ENCODE data around the gene CTDSP1. TPM values are rescaled to one million over a fixed set of nuclear protein-coding genes. Genes with fewer than 3 reads are reported as not detected.

Gene CTDSP1
- total and polyA plus RNA-seq, 4 donors, result 38.3 to 76.5 (median 56.6) TPM

DNA sequence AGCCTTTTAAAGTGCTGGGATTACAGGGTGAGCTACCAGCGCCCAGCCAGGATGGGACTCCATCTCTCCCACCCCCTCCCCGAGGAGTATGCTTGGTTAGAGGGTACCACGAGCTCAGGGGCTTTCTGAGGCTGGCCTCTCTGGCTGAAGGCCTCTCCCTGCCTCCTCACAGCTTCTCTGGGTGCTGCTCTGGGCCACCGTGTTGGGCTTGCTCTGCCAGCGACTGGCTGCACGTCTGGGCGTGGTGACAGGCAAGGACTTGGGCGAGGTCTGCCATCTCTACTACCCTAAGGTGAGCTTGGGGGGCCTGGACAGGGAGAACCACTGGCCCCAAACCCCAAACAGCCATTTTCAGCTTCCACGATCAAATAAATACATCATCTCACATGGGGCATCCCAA is 14.7 kb upstream of the CTDSP1 start:
- TF ChIP-seq YY1 (IDR thresholded peaks at IDR 0.05) (no peak), JUND (IDR thresholded peaks at IDR 0.05) (no peak), FOXA1 (IDR thresholded peaks at IDR 0.05) (no peak), RAD21 (IDR thresholded peaks at IDR 0.05) (no peak), RXRA (IDR thresholded peaks at IDR 0.05) (no peak), FOXA2 (IDR thresholded peaks at IDR 0.05) (no peak), NR2F2 (IDR thresholded peaks at IDR 0.05) (no peak), HNF4A (conservative IDR thresholded peaks at IDR 0.05) (no peak), SP1 (IDR thresholded peaks at IDR 0.05) (no peak), TAF1 (conservative IDR thresholded peaks at IDR 0.05) (no peak), HNF4G (IDR thresholded peaks at IDR 0.05) (no peak), EGR1 (IDR thresholded peaks at IDR 0.05; ENCODE audit: low read depth in 2 of 2) (no peak), GABPA (IDR thresholded peaks at IDR 0.05 in 1 of 2, conservative IDR thresholded peaks at IDR 0.05 in 1 of 2) (no peak)
- TF ChIP-seq, protein P1, sequence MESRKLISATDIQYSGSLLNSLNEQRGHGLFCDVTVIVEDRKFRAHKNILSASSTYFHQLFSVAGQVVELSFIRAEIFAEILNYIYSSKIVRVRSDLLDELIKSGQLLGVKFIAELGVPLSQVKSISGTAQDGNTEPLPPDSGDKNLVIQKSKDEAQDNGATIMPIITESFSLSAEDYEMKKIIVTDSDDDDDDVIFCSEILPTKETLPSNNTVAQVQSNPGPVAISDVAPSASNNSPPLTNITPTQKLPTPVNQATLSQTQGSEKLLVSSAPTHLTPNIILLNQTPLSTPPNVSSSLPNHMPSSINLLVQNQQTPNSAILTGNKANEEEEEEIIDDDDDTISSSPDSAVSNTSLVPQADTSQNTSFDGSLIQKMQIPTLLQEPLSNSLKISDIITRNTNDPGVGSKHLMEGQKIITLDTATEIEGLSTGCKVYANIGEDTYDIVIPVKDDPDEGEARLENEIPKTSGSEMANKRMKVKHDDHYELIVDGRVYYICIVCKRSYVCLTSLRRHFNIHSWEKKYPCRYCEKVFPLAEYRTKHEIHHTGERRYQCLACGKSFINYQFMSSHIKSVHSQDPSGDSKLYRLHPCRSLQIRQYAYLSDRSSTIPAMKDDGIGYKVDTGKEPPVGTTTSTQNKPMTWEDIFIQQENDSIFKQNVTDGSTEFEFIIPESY (IDR thresholded peaks at IDR 0.05), result no peak
- TF ChIP-seq, protein P2, sequence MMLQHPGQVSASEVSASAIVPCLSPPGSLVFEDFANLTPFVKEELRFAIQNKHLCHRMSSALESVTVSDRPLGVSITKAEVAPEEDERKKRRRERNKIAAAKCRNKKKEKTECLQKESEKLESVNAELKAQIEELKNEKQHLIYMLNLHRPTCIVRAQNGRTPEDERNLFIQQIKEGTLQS (IDR thresholded peaks at IDR 0.05), result no peak
- TF ChIP-seq, protein P3, sequence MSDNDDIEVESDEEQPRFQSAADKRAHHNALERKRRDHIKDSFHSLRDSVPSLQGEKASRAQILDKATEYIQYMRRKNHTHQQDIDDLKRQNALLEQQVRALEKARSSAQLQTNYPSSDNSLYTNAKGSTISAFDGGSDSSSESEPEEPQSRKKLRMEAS (IDR thresholded peaks at IDR 0.05), result no peak
- TF ChIP-seq, protein P4, sequence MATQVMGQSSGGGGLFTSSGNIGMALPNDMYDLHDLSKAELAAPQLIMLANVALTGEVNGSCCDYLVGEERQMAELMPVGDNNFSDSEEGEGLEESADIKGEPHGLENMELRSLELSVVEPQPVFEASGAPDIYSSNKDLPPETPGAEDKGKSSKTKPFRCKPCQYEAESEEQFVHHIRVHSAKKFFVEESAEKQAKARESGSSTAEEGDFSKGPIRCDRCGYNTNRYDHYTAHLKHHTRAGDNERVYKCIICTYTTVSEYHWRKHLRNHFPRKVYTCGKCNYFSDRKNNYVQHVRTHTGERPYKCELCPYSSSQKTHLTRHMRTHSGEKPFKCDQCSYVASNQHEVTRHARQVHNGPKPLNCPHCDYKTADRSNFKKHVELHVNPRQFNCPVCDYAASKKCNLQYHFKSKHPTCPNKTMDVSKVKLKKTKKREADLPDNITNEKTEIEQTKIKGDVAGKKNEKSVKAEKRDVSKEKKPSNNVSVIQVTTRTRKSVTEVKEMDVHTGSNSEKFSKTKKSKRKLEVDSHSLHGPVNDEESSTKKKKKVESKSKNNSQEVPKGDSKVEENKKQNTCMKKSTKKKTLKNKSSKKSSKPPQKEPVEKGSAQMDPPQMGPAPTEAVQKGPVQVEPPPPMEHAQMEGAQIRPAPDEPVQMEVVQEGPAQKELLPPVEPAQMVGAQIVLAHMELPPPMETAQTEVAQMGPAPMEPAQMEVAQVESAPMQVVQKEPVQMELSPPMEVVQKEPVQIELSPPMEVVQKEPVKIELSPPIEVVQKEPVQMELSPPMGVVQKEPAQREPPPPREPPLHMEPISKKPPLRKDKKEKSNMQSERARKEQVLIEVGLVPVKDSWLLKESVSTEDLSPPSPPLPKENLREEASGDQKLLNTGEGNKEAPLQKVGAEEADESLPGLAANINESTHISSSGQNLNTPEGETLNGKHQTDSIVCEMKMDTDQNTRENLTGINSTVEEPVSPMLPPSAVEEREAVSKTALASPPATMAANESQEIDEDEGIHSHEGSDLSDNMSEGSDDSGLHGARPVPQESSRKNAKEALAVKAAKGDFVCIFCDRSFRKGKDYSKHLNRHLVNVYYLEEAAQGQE (IDR thresholded peaks at IDR 0.05), result no peak
- TF ChIP-seq, protein P5, sequence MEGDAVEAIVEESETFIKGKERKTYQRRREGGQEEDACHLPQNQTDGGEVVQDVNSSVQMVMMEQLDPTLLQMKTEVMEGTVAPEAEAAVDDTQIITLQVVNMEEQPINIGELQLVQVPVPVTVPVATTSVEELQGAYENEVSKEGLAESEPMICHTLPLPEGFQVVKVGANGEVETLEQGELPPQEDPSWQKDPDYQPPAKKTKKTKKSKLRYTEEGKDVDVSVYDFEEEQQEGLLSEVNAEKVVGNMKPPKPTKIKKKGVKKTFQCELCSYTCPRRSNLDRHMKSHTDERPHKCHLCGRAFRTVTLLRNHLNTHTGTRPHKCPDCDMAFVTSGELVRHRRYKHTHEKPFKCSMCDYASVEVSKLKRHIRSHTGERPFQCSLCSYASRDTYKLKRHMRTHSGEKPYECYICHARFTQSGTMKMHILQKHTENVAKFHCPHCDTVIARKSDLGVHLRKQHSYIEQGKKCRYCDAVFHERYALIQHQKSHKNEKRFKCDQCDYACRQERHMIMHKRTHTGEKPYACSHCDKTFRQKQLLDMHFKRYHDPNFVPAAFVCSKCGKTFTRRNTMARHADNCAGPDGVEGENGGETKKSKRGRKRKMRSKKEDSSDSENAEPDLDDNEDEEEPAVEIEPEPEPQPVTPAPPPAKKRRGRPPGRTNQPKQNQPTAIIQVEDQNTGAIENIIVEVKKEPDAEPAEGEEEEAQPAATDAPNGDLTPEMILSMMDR (IDR thresholded peaks at IDR 0.05; ENCODE audit: low read depth, low read length, missing input control), result no peak
- WGBS, result 89% methylated on average over 9 of the region's 9 CpGs
- Histone ChIP-seq H3K36me3 (ENCODE audit: control insufficient read depth in 4 of 4, insufficient read depth in 3 of 4, low read depth in 1 of 4, low read length in 3 of 4) (no peaks in the 10 kb centered on the region), H3K4me1 (ENCODE audit: control insufficient read depth in 4 of 4, insufficient read depth in 4 of 4, low read length in 3 of 4) (peaks cover 0 to 10% (median 4%) of the 10 kb centered on the region in 4 donors), H3K9me3 (ENCODE audit: control insufficient read depth in 4 of 4, low read length in 3 of 4) (no peaks in the 10 kb centered on the region), H3K27me3 (ENCODE audit: control insufficient read depth in 4 of 4, insufficient read depth in 4 of 4, low read length in 3 of 4) (no peaks in the 10 kb centered on the region), H3K9ac (ENCODE audit: low read depth in 1 of 2, low read length in 2 of 2) (no peak overlapping the region), H3K4me3 (ENCODE audit: low read depth in 1 of 3, low read length in 3 of 3) (no peak overlapping the region), H3K27ac (ENCODE audit: low read depth in 1 of 2, low read length in 2 of 2) (no peak overlapping the region)
- DNase-seq (ENCODE audit: low spot score), result no peak

Data from liver (tissue), 9 donors.